Hepatocyte (in vitro differentiated cells): Measurements from ENCODE around the gene EGFL7. TPM values are rescaled to one million over a fixed set of nuclear protein-coding genes. Genes with fewer than 3 reads are reported as not detected.

ENCODE experiments used
- DNase-seq: peaks from one replicate; pipeline ENCODE4 v3.0.0-alpha.2; 2016; ENCODE audit warnings: low spot score
- H2AFZ ChIP-seq: fragments of 200-600 bp; sonication (generic); 2 replicates; pipeline ENCODE4 v1.6.0; 2016; ENCODE audit warnings: antibody characterized with exemption, mild to moderate bottlenecking
- H3K27ac ChIP-seq: fragments of 200-600 bp; sonication (generic); 2 replicates; pipeline ENCODE4 v1.5.1; 2016; ENCODE audit warnings: mild to moderate bottlenecking
- H3K27me3 ChIP-seq: fragments of 200-600 bp; sonication (generic); 2 replicates; pipeline ENCODE4 v1.6.1; 2016
- H3K36me3 ChIP-seq: fragments of 200-600 bp; sonication (generic); replicated peaks from 2 replicates; pipeline ENCODE4 v1.5.1; 2016; ENCODE audit warnings: low read depth; ENCODE audit not compliant: insufficient read depth
- H3K4me1 ChIP-seq: fragments of 200-600 bp; sonication (generic); 2 replicates; pipeline ENCODE4 v1.5.1; 2016; ENCODE audit warnings: mild to moderate bottlenecking, moderate library complexity; ENCODE audit not compliant: insufficient read depth
- H3K4me2 ChIP-seq: fragments of 200-600 bp; sonication (generic); 2 replicates; pipeline ENCODE4 v1.6.0; 2016
- H3K4me3 ChIP-seq: fragments of 200-600 bp; sonication (generic); 2 replicates; pipeline ENCODE4 v1.5.1; 2016; ENCODE audit warnings: mild to moderate bottlenecking
- H3K79me2 ChIP-seq: fragments of 200-600 bp; sonication (generic); 2 replicates; pipeline ENCODE4 v1.6.0; 2017; ENCODE audit warnings: mild to moderate bottlenecking
- H3K9me2 ChIP-seq: fragments of 200-600 bp; sonication (generic); replicated peaks from 2 replicates; pipeline ENCODE4 v1.6.0; 2017; ENCODE audit warnings: mild to moderate bottlenecking; ENCODE audit not compliant: insufficient read depth
- H3K9me3 ChIP-seq: fragments of 200-600 bp; sonication (generic); 2 replicates; pipeline ENCODE4 v1.5.1; 2016; ENCODE audit warnings: low read depth, mild to moderate bottlenecking
- H4K20me1 ChIP-seq: fragments of 200-600 bp; sonication (generic); 2 replicates; pipeline ENCODE4 v1.6.0; 2016; ENCODE audit warnings: mild to moderate bottlenecking; ENCODE audit not compliant: insufficient read depth, poor library complexity, severe bottlenecking
- EZH2 ChIP-seq: fragments of 200-600 bp; sonication (generic); IDR thresholded peaks from 2 replicates; pipeline ENCODE4 v1.6.1; 2016; ENCODE audit warnings: antibody characterized with exemption, mild to moderate bottlenecking, borderline replicate concordance
- EZH2phosphoT487 ChIP-seq: fragments of 200-600 bp; sonication (generic); IDR thresholded peaks from one replicate; pipeline ENCODE4 v1.6.1; 2018; ENCODE audit warnings: antibody characterized with exemption, mild to moderate bottlenecking, low read depth, moderate library complexity; ENCODE audit not compliant: unreplicated experiment, severe bottlenecking
- WGBS: methylation state at CpG from one replicate; pipeline ENCODE4 v1.1.6; 2016; ENCODE audit warnings: low lambda C conversion rate; ENCODE audit errors: missing lambda C conversion rate; 5-methylcytosine and 5-hydroxymethylcytosine counted together
- polyA plus RNA-seq: library from polyadenylated mRNA; unstranded; fragments of >200 nt; fragmentation: Nextera tagmentation; extraction: Ambion mirVana; gene quantifications from 2 replicates; pipeline ENCODE4 v1.2.1, GENCODE V29; 2016
- total RNA-seq: library from RNA; depleted of rRNA; stranded (reverse); fragments of >200 nt; gene quantifications from 2 replicates; pipeline ENCODE4 v1.2.3, GENCODE V29; 2014
- TF ChIP-seq, protein P1 (sequence below): fragments of 200-600 bp; sonication (generic); IDR thresholded peaks from 2 replicates; pipeline ENCODE4 v1.5.1; 2016; ENCODE audit warnings: antibody characterized with exemption, mild to moderate bottlenecking; ENCODE audit not compliant: poor library complexity

The EGFL7 gene
- total and polyA plus RNA-seq, 2 experiments from 2014 or later, result 50.0 to 82.5 TPM

DNA sequence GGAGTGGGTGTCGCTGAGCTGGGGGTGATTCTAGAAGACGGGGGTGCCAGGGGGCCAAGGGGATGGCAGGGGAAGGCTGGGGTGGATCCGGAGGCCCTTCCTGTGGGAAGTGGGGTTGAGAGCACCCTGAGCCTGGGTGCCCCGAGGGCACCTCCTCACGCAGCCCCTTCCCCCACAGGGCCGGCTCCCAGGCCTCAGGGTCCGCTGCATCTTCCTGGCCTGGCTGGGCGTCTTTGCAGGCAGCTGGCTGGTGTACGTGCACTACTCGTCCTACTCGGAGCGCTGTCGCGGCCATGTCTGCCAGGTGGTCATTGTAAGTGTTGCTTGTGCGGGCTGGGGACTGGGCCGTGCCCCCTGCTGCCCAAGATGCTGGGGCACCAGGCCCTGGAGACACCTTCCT, 54.7 kb downstream of the EGFL7 start:
- Histone ChIP-seq H3K36me3 (no peaks in the 10 kb centered on the region), H3K4me3 (no peak overlapping the region), H3K4me1 (peaks cover 29% of the 10 kb centered on the region), H2AFZ (no peak overlapping the region), H3K27ac (no peak overlapping the region), H3K27me3 (no peaks in the 10 kb centered on the region), H3K4me2 (no peak overlapping the region), H4K20me1 (peaks cover 13% of the 10 kb centered on the region), H3K9me2 (no peaks in the 10 kb centered on the region), H3K9me3 (no peaks in the 10 kb centered on the region), H3K79me2 (peaks cover 34% of the 10 kb centered on the region)
- DNase-seq, result no peak
- TF ChIP-seq EZH2phosphoT487, result no peak
- TF ChIP-seq EZH2, result no peak
- 91% methylated on average over 12 of the region's 16 CpGs for whole genome bisulfite sequencing

GRCh38 chr9:136718345-136719194, 55.9 kb downstream of the EGFL7 start:
- H3K4me2 ChIP-seq, result no peak overlapping the region
- no peak overlapping the region for H3K27ac ChIP-seq
- no peaks in the 10 kb centered on the region for H3K9me3 ChIP-seq
- peaks cover 29% of the 10 kb centered on the region for H3K79me2 ChIP-seq
- H3K27me3 ChIP-seq, result no peaks in the 10 kb centered on the region
- no peak for DNase-seq
- no peak overlapping the region for H2AFZ ChIP-seq
- H3K9me2 ChIP-seq, result no peaks in the 10 kb centered on the region
- H4K20me1 ChIP-seq, result peaks cover 22% of the 10 kb centered on the region
- WGBS, result 92% methylated on average over 17 of the region's 20 CpGs
- H3K4me1 ChIP-seq, result peaks cover 22% of the 10 kb centered on the region
- TF ChIP-seq, protein P1, sequence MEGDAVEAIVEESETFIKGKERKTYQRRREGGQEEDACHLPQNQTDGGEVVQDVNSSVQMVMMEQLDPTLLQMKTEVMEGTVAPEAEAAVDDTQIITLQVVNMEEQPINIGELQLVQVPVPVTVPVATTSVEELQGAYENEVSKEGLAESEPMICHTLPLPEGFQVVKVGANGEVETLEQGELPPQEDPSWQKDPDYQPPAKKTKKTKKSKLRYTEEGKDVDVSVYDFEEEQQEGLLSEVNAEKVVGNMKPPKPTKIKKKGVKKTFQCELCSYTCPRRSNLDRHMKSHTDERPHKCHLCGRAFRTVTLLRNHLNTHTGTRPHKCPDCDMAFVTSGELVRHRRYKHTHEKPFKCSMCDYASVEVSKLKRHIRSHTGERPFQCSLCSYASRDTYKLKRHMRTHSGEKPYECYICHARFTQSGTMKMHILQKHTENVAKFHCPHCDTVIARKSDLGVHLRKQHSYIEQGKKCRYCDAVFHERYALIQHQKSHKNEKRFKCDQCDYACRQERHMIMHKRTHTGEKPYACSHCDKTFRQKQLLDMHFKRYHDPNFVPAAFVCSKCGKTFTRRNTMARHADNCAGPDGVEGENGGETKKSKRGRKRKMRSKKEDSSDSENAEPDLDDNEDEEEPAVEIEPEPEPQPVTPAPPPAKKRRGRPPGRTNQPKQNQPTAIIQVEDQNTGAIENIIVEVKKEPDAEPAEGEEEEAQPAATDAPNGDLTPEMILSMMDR, result no peak
- no peak for TF ChIP-seq EZH2
- no peak overlapping the region for H3K4me3 ChIP-seq
- no peaks in the 10 kb centered on the region for H3K36me3 ChIP-seq

DNA sequence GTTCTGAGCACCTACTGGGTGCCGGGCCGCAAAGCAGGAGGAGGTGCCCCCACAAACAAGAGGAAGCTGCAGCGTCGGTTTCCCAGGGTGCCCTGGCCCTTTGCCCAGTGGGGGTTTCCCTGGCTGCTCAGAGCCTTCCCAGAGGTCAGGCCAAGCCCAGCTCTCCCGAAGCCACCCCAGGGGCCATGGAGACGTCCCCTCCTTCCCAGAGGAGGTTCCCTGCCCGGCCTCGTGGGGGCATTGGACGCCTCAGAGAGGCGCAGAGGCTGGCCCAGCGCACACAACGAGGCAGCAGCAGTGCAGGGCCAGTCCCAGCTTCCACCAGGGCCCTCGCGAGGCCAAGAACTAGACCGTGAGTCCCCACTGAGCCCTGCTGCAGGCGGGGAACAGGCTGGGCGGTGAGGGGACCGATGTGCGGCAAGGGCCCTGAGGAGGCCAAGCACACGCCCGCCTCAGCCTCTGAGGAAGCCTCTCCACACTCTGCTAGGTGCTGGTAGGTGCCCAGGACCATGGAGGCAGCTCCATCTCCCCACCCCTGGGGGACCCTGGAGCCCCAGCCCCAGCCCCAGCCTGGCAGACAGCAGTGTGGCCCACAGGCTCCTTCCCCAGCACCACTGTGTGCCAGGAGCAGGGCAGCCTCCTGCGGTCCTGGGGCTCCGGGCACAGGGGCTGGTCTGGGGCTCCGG, 56.6 kb downstream of the EGFL7 start:
- Histone ChIP-seq H4K20me1 (peaks cover 29% of the 10 kb centered on the region), H3K27ac (no peak overlapping the region), H3K9me2 (no peaks in the 10 kb centered on the region), H2AFZ (no peak overlapping the region), H3K9me3 (no peaks in the 10 kb centered on the region), H3K4me1 (peaks cover 14% of the 10 kb centered on the region), H3K4me3 (no peak overlapping the region), H3K27me3 (no peaks in the 10 kb centered on the region), H3K4me2 (no peak overlapping the region), H3K36me3 (no peaks in the 10 kb centered on the region), H3K79me2 (peaks cover 21% of the 10 kb centered on the region)
- no peak for DNase-seq
- 88% methylated on average over 24 of the region's 24 CpGs for WGBS
- TF ChIP-seq EZH2, result no peak
- no peak for TF ChIP-seq EZH2phosphoT487
- TF ChIP-seq, protein P1, result no peak
